ENCODE results near the gene PLEKHA1. TPM values are rescaled to one million over a fixed set of nuclear protein-coding genes. Genes with fewer than 3 reads are reported as not detected.
A peak's percentile ranks its signal among the peaks of the same experiment; 100 is the strongest.

PLEKHA1 gene
- total and polyA plus RNA-seq, 2 of the 13 experiments (the other 11 are each of a cell fraction or from before 2014, with no cell fraction given), result 32.2 to 53.3 TPM

DNA sequence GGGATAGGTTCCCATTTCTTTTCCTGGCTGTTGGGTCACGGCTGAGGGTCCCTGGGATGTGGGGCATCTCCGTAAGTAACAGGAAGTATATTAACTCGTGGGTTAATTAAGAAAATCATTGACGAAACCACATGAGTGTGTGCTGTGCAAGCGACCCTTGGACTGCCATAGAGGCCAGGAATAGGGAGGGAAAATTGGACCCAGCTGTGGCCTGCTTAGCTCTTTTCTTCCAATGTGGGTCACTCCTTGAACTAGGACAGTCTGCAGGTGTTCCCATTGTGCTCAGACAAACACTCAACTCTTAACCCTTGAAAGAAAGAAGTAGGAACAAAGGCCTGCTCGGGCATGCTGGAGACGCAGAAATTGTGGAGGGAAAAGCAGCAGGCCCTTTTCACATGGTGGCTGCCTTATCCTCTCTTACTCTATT, 25.6 kb upstream of the PLEKHA1 start (continued):
- TF ChIP-seq ATF7-NPFF (CRISPR knock-in tag; IDR thresholded peaks at IDR 0.05; ENCODE audit: low read depth) (no peak), HOXA9 (CRISPR knock-in tag; IDR thresholded peaks at IDR 0.05; ENCODE audit: borderline replicate concordance) (no peak), RAD51 (IDR thresholded peaks at IDR 0.05; ENCODE audit: borderline replicate concordance) (no peak), ZNF383 (CRISPR knock-in tag; IDR thresholded peaks at IDR 0.05; ENCODE audit: borderline replicate concordance) (no peak), ZNF337 (CRISPR knock-in tag; IDR thresholded peaks at IDR 0.05; ENCODE audit: borderline replicate concordance, low read depth) (no peak), ZSCAN22 (CRISPR knock-in tag; IDR thresholded peaks at IDR 0.05) (no peak)
- TF ChIP-seq, protein P1, sequence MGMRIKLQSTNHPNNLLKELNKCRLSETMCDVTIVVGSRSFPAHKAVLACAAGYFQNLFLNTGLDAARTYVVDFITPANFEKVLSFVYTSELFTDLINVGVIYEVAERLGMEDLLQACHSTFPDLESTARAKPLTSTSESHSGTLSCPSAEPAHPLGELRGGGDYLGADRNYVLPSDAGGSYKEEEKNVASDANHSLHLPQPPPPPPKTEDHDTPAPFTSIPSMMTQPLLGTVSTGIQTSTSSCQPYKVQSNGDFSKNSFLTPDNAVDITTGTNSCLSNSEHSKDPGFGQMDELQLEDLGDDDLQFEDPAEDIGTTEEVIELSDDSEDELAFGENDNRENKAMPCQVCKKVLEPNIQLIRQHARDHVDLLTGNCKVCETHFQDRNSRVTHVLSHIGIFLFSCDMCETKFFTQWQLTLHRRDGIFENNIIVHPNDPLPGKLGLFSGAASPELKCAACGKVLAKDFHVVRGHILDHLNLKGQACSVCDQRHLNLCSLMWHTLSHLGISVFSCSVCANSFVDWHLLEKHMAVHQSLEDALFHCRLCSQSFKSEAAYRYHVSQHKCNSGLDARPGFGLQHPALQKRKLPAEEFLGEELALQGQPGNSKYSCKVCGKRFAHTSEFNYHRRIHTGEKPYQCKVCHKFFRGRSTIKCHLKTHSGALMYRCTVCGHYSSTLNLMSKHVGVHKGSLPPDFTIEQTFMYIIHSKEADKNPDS (CRISPR knock-in tag; IDR thresholded peaks at IDR 0.05), result no peak
- TF ChIP-seq, protein P2, sequence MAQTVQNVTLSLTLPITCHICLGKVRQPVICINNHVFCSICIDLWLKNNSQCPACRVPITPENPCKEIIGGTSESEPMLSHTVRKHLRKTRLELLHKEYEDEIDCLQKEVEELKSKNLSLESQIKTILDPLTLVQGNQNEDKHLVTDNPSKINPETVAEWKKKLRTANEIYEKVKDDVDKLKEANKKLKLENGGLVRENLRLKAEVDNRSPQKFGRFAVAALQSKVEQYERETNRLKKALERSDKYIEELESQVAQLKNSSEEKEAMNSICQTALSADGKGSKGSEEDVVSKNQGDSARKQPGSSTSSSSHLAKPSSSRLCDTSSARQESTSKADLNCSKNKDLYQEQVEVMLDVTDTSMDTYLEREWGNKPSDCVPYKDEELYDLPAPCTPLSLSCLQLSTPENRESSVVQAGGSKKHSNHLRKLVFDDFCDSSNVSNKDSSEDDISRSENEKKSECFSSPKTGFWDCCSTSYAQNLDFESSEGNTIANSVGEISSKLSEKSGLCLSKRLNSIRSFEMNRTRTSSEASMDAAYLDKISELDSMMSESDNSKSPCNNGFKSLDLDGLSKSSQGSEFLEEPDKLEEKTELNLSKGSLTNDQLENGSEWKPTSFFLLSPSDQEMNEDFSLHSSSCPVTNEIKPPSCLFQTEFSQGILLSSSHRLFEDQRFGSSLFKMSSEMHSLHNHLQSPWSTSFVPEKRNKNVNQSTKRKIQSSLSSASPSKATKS (CRISPR knock-in tag; IDR thresholded peaks at IDR 0.05), result no peak
- TF ChIP-seq, protein P3, sequence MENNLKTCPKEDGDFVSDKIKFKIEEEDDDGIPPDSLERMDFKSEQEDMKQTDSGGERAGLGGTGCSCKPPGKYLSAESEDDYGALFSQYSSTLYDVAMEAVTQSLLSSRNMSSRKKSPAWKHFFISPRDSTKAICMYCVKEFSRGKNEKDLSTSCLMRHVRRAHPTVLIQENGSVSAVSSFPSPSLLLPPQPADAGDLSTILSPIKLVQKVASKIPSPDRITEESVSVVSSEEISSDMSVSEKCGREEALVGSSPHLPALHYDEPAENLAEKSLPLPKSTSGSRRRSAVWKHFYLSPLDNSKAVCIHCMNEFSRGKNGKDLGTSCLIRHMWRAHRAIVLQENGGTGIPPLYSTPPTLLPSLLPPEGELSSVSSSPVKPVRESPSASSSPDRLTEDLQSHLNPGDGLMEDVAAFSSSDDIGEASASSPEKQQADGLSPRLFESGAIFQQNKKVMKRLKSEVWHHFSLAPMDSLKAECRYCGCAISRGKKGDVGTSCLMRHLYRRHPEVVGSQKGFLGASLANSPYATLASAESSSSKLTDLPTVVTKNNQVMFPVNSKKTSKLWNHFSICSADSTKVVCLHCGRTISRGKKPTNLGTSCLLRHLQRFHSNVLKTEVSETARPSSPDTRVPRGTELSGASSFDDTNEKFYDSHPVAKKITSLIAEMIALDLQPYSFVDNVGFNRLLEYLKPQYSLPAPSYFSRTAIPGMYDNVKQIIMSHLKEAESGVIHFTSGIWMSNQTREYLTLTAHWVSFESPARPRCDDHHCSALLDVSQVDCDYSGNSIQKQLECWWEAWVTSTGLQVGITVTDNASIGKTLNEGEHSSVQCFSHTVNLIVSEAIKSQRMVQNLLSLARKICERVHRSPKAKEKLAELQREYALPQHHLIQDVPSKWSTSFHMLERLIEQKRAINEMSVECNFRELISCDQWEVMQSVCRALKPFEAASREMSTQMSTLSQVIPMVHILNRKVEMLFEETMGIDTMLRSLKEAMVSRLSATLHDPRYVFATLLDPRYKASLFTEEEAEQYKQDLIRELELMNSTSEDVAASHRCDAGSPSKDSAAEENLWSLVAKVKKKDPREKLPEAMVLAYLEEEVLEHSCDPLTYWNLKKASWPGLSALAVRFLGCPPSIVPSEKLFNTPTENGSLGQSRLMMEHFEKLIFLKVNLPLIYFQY (CRISPR knock-in tag; IDR thresholded peaks at IDR 0.05; ENCODE audit: borderline replicate concordance), result peak; percentile 33; the same call in 1 of the 2 replicates
- TF ChIP-seq, protein P4, sequence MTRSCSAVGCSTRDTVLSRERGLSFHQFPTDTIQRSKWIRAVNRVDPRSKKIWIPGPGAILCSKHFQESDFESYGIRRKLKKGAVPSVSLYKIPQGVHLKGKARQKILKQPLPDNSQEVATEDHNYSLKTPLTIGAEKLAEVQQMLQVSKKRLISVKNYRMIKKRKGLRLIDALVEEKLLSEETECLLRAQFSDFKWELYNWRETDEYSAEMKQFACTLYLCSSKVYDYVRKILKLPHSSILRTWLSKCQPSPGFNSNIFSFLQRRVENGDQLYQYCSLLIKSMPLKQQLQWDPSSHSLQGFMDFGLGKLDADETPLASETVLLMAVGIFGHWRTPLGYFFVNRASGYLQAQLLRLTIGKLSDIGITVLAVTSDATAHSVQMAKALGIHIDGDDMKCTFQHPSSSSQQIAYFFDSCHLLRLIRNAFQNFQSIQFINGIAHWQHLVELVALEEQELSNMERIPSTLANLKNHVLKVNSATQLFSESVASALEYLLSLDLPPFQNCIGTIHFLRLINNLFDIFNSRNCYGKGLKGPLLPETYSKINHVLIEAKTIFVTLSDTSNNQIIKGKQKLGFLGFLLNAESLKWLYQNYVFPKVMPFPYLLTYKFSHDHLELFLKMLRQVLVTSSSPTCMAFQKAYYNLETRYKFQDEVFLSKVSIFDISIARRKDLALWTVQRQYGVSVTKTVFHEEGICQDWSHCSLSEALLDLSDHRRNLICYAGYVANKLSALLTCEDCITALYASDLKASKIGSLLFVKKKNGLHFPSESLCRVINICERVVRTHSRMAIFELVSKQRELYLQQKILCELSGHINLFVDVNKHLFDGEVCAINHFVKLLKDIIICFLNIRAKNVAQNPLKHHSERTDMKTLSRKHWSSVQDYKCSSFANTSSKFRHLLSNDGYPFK (CRISPR knock-in tag; IDR thresholded peaks at IDR 0.05; ENCODE audit: borderline replicate concordance), result no peak
- TF ChIP-seq, protein P5, sequence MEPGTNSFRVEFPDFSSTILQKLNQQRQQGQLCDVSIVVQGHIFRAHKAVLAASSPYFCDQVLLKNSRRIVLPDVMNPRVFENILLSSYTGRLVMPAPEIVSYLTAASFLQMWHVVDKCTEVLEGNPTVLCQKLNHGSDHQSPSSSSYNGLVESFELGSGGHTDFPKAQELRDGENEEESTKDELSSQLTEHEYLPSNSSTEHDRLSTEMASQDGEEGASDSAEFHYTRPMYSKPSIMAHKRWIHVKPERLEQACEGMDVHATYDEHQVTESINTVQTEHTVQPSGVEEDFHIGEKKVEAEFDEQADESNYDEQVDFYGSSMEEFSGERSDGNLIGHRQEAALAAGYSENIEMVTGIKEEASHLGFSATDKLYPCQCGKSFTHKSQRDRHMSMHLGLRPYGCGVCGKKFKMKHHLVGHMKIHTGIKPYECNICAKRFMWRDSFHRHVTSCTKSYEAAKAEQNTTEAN (CRISPR knock-in tag; conservative IDR thresholded peaks at IDR 0.05), result no peak
- TF ChIP-seq, protein P6, sequence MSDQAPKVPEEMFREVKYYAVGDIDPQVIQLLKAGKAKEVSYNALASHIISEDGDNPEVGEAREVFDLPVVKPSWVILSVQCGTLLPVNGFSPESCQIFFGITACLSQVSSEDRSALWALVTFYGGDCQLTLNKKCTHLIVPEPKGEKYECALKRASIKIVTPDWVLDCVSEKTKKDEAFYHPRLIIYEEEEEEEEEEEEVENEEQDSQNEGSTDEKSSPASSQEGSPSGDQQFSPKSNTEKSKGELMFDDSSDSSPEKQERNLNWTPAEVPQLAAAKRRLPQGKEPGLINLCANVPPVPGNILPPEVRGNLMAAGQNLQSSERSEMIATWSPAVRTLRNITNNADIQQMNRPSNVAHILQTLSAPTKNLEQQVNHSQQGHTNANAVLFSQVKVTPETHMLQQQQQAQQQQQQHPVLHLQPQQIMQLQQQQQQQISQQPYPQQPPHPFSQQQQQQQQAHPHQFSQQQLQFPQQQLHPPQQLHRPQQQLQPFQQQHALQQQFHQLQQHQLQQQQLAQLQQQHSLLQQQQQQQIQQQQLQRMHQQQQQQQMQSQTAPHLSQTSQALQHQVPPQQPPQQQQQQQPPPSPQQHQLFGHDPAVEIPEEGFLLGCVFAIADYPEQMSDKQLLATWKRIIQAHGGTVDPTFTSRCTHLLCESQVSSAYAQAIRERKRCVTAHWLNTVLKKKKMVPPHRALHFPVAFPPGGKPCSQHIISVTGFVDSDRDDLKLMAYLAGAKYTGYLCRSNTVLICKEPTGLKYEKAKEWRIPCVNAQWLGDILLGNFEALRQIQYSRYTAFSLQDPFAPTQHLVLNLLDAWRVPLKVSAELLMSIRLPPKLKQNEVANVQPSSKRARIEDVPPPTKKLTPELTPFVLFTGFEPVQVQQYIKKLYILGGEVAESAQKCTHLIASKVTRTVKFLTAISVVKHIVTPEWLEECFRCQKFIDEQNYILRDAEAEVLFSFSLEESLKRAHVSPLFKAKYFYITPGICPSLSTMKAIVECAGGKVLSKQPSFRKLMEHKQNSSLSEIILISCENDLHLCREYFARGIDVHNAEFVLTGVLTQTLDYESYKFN (CRISPR knock-in tag; conservative IDR thresholded peaks at IDR 0.05), result peak; percentile 85
